GM21576 (cell line): ENCODE results near the gene GLCE.
"Not testable (repeated sequence)": the region's sequence is repeated elsewhere in the genome, so short reads cannot be mapped to it uniquely, and the experiment has no call there.

Source experiments
- ATAC-seq: cut with Tn5 transposase; IDR thresholded peaks from one replicate; pipeline ENCODE4 v1.9.1; 2021; ENCODE audit warnings: mild to moderate bottlenecking, moderate library complexity; ENCODE audit not compliant: unreplicated experiment

The GLCE gene

DNA sequence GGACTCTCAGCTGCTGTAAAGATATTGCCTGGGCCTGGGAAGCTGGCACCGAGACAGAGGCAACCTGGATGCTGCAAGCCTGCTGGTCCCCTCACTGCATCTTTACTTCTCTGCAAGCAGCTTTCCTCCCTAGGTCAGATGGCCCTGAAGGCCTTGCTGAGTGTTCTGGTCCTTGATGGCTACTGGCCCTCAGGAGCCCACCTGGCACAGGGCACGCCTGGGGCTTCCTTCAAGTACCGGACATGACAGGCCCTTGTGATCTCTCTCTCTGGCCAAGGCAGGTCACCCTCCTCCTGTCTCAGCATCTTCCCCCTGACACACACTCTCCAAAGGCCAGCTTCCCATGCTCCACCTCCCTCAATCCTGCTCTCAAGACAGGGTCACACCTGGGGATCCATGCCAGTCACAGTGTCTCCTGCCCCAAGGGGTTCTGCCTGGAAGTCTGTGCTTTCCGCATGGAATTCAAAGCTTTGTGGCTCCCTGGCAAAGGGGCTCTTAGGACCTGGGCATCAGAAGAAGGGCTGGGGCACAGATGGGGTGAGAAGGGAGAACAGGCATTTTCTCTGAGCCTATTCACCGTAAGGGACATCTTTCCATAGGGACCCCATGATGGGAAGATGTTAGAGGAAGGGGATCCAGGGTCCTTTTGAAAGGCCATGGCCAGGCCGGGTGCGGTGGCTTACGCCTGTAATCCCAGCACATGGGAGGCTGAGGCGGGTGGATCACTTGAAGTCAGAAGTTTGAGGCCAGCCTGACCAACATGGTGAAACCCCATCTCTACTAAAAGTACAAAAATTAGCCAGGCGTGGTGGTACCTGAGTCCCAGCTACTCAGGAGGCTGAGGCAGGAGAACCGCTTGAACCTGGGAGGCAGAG lies 133.5 kb downstream of the GLCE start:
- ATAC-seq = no peak

DNA sequence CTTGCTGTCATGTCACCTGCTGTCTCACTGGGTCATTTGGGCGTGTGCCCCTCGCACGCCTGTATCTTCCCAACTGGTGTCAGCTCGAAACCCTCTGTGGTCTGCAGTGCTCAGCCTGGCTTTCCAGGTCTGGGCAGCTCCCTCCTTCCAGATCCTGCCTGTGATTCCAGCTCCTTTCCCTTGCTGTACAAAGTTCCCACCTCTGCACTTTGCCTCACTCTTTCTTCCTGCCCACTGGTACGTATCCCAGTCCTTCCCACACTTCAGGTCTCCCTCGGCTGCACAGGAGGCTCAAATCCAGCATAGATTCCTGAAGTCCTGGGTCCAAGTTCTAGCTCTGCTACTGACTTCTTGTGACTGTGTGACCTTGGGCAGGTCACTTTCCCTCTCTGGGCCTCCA lies 136.2 kb downstream of the GLCE start:
- ATAC-seq = no peak

DNA sequence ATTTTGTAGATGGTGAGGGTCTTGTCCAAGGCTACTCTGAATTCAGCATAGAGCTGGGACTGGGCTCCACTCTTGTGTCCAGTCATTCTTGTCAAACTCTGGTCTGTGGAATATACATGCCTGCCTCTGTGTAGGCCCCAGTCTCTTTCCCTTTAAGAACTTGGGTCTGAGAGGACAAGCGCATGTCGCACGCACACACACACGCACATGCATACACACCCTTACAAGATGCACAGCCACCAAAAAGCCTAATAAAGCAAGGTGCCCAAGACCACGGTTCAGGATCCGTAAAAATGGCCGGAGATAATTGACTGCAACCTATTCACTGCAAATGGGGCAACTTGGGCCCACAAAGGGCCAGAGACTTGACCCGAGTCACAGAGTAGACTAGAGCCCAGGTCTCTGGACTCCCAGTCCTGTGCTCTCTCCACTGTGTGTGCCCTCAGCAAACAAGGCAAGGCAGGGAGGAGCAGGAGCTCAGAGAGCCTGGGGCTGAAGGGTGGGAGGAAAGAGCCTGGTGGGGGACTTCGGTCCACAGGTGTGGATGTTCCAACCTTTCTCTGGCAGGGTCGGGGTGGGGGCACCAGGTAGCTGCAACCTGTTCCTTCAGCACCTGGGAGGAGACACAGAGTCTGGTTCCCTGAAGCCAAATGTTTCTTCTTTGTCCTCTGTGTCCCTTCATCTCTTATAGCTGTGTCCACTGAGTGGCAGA lies 137.4 kb downstream of the GLCE start:
- ATAC-seq = no peak

DNA sequence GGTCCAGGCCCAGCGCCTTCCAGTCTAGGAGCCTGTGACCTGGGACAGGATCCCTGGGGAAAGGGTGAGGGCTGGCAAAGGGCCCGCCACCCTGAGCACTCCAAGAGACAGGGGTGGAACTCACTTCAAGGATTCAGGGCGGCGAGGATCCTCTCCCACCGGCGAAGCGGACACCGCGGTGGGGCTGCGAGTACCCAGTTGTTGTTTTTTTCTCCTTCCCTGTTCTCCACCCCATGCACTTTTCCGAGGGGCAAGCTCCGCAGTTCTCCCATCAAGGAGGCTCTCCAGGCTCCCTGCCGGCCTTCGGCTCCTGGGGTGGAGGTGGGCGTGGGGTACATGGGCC lies 137.9 kb downstream of the GLCE start:
- no peak for ATAC-seq

DNA sequence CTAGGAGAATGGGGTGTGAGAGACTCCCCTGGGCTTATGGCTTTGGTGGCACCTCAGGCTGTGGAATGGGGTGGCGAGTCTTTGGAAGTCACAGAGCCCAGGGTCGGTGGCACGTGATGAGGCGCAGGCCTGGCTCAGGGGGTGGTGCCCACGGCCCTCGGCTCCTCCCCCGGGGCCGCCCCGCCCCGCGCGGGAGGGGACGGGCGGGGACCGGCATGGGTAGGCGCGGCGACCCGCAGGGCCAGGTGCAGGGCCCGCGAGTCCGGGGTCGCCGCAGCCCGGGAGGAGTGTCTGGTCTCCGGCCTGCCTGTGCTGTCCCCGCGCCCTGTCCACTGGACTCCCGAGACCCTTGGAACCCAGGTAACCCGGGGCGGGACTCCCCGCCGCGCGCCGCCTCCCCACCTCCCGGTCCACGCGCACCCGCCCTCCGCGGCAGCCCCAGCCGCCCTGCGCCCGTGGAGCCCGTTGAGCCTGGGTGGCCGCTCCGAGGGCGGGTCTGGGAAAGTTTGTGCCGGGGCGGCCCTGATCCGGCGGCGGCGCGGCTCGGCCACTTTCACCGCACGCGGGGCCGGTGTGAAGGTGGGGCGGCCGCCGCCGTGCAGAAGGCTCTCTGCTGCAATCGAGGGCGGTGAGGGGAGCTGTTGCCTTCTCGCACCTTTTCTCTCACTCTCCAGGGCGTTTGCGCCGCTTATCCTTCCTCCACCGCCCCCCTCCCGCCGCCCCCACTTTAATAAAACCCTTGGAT lies 138.4 kb downstream of the GLCE start, which contains the start of gene PAQR5:
Gene PAQR5 (plus strand): TSS at position 216 of the 745 bp plus-strand sequence. CDS start 61,169 bp downstream, outside the sequence.
- no peak for ATAC-seq

DNA sequence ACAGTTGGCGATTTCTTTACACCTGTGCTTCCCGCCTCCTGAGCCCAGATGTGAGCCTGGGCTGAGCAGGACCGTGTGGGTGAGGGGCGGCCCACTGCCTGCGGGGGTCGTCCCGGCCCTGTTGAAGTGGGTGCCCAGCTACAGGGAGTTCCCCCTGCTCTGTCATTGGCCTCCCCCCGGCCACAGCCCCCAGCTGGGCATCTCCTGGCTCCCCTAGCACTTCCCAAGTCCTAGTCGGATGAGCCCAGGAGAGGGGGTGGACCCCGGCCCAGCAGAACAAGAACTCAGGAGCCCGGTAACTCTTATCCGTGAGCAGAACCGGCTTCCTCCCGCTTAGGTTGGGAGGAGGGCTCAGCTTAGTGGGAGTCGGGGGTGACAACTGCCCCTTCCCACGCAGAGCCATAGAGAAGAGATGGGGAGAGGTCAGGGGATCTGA lies 139.0 kb downstream of the GLCE start:
- ATAC-seq = no peak

DNA sequence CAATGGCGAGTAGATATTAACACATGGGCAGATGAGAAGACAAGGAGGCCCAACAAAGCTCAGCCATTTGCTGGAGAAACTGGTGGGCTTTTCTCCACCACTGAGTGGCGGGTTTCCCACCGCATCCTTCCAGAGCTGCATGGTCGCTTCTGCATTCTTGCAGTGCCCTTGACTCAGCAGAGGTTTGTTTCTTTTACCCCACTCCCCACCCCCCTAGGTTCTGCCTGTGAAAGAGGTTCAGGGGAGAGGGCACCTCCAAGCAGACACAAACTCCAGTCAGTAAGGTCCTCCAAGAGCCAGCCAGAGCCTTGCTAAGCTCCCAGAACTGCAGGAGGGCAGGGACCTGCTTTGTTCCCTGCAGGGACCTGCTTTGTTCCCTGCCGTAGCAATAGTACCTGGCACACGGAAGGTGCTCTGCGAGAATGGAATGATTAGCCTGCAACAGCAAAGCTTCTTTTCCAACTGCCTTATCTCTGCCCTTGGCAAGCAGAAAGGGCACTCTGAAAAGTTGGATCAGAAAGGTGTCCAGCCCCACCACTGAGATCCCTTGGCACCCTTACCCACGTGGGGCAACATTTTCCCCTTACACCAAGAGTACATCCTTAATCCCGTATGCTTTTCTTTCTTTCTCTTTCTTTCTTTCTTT lies 139.6 kb downstream of the GLCE start:
- ATAC-seq = no peak

DNA sequence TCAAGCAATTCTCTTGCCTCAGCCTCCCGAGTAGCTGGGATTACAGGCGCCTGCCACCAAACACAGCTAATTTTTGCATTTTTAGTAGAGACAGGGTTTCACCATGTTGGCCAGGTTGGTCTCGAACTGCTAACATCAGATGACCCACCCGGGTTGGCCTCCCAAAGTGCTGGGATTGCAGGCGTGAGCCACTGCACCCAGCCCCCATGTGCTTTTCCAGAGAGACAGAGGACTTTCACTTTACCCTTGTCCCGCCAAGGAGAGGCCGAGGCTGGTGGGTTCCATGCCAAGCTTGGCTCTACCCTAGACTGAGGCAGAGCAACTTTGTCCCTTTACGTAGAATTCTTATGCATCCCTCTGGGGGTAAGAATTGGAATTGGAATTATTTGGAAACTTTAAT lies 140.7 kb downstream of the GLCE start:
- ATAC-seq = not testable (repeated sequence)

DNA sequence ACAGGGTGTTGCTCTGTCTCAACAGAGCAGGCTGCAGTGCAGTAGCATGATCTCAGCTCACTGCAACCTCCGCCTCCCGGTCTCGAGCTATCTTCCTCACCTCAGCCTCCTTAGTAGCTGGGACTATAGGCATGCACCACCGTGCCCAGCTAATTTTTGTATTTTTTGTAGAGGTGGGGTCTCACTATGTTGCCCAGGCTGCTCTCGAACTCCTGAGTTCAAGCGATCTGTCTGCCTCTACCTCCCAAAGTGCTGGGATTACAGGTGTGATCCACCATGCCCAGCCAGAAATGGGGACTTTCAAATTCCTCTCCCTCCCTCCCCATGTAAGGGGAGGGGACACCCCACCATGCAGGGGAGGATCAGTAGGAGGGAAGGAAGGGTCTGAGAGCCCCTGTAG lies 141.7 kb downstream of the GLCE start:
- not testable (repeated sequence) for ATAC-seq

DNA sequence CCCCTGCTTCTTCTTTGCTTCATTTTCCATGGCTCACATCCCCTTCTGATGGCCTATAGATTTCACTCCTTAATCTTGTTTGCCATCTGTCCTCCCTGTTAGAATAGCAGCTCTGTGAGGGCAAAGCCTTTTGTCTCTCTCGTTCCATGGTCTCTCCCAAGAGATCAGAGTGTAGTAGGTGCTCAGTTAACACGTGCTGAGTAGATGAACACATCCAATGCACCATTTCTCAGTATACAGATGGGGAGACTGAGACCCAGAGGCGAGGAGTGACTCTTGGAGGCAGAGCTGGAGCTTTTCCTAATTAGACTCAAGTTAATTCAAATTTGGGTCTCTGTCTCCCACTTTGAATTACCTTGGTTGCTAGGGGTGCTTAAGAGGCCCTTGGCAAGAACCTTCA lies 142.5 kb downstream of the GLCE start:
- no peak for ATAC-seq

DNA sequence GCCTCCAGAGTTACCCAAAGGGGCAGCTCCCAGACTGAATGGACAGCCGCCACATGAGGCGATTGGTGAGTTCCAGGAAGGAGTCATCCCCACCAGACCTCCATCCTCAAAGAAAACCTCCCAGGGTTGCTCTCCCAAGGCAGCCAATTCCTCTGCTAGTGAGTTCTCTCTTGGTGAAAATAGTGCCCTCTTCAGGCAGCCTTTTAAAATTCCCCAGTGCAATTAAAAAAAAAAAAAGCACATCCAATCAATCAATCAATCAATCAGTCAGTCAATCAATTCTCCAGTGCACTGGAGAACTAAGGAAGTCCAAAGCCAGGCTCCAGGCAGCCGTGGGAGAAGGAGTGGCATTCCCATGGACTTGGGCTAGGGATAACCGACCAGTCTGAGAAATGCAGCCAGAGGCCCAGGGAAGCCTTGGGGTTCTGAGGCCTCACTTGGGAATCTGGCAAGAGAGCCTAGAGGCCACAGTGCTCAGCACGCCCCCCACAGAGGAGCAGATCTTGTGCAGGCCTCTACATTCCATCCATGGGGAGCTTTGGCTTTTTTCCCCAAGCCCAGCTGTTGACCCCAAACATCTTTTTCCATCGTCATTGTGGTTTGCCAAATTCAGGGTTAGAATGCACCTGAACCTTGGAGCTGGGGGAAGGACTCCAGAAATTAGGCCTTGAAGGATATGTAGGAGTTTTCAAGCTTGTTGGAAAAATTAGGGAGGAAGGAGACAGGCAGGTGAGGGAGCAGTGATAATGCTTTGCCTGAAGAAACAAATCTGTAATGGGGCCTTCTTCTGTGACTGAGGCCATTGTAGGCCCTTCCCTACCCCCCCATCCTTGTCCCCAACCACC lies 143.1 kb downstream of the GLCE start:
- no peak for ATAC-seq

DNA sequence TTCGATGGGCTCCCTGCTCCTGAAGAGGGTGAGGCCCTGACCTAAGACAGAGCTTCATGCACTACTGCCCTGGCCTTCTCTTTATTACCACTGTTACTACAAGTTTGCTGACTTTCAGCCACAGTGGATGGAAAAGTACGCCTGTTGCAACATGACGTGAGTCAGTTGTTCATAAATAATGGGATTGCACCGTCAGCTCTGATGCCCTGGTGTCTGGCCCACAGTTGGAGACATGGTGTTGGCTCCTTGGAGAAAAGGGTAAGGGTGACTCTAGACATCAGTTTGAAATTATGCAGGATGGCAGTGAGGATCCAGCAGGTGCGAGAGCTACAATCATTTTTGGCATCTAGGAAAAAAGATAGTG lies 143.7 kb downstream of the GLCE start:
- ATAC-seq = no peak

DNA sequence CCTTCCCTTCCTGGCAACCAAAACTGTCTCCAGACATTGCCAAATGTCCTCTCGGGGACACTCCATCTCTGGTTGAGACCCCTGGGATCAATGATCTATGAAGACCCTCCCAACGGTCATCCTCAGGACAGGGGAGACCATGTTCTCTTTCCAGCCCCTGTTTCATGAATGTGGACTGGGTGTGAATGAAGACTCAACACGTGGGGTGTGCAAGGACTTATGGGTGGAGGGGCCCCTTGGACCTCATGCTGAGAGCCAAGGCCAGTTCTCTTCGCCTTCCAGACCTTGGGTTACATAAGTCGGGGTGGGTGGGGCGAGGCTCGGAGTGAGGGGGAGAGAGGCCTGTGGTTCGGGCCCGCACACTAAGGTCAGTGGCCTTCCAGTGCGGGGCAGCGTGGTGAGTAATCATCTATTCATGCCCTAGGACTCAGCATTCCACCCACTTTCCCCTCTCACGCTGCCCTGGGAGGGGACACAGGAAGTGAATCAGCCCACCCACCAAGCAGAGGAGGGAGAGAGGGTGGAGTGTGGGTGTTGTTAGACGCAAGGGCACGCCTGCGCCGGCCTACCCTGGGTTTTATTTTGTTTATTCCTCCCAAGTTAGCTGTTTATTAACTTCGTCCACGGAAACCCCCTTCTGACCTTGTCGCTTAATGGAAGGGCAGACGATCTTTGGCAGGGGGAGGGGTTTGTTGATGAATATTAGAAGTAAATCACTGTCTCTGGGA lies 144.9 kb downstream of the GLCE start:
- ATAC-seq = no peak

DNA sequence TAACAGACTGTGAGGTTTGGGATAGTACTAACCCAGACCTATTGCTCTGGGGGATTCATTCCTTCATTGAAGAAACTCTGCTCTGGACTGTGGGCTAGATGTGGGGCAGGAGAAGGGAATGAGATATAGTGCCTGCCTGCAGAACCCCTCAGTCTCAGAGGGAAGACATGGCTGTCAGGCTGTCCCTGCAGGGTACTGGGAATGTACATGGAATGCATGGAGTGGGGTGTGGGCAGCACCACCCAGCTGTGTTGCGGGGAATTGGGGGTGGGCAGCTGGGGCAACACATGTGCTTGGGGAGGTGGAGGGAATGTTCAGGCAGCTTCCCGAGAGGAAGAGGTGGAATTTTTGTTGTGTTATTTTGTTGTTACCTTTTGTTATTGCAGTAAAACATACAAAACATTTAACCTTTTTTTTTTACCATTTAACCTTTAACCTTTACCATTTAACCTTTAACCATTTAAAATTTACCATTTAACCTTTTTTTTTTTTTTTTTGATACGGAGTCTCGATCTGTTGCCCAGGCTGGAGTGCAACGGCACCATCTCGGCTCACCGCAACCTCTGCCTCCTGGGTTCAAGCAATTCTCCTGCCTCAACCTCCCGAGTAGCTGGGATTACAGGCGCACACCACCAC lies 145.6 kb downstream of the GLCE start:
- ATAC-seq = no peak

DNA sequence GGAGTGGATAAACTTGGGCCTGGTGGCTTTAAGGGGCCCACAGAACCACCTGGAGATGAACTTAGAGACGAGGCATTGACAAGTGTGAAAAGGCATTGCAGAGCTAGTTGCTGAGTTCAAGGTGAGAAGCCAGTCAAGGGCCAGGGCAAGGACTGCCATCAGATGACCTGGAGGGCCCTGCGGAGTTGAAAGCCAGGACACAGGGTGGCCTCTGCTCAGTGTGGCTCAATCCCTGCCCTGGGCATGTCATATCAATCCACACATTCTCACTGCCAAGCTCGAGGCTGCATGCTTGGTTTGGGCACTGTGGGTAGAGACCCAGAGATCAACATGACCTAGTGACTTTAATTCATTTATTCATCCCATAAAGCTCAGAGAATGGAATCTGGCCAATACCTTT lies 147.5 kb downstream of the GLCE start:
- ATAC-seq = no peak

DNA sequence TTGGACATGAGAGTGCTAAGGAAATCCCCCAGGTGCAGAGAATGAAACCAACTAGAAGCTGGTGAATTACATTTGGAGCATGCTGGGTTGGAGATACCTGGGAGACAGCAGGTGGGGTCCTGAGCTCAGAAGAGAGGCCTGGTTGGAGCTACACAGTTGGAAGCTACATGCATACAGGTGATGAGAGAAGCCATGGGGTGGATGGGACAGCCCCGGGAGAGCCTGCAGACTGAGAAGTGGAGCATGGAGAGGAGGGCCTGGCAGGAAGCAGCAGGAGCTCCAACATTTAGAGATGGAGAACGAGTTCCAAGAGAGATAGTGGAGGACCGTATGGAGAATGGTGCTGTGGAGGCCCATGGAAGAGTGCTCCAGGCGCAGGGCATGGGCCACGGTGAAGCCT lies 148.5 kb downstream of the GLCE start:
- ATAC-seq = no peak

DNA sequence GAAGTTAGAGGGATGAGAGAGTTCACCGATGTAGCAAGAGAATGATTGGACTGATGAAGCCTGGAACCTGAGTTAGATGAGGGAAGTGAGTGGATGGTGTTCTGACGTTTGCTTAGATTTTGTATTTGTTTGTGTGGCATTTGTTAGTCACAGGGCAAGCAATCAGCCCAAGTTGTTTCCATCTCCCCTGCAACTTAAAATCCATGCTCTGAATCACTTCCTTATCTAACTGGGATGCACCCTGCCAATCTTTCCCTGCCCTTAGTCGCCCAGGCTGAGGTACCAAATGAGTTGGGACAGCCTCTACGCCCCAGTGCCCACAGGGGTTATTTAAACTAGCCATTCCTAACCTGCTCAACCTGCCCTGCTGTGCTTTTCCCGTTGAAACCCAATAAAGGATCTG lies 150.9 kb downstream of the GLCE start:
- ATAC-seq = no peak

DNA sequence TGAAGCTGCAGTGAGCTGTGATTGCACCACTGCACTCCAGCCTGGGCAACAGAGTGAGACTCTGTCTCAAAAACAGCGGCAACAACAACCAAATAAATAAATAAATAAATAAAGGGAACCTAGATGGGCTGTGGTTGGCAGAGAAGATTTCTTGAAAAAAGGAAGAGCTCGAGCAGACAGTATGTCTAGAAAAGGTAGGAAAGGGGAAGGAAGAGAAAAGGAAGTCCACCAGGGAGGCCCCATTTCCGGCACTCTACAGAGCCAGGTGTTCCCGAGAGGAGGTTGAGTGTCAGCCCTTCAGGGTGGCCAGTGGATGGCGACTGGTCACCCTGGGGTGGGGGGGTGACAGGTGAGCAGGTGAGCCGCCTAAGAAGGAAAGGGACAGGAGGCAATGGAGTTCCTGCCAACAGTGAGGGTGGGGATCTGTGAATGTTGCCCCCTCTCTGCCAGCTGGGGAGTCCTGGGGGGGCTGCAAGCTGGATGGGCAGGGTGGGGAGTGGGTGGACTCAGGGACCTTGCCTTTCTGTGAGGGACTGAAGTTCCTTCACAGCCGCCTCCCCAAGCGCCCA lies 153.1 kb downstream of the GLCE start:
- ATAC-seq = no peak

DNA sequence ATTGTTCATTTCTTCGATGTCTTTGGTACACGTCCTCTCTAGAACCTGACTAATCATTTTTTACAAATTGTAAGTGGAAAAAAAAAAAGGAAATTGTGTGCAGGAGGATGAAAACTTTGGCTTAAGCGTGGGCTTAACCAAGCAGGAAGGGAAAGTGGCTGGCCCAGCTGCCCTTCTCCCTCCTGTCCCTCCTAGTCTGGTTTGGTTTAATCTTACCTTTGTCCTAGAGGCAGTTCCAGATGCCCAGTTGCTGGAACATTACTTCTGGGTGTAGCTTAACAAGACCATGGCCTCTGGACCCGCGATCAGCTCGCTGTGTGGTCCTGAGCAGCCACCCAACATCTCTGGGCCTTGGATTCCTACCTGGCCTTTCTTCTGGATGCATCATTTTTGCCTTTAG lies 153.7 kb downstream of the GLCE start:
- ATAC-seq = no peak
